Measurements from ENCODE around the gene HSPB6.

DNA sequence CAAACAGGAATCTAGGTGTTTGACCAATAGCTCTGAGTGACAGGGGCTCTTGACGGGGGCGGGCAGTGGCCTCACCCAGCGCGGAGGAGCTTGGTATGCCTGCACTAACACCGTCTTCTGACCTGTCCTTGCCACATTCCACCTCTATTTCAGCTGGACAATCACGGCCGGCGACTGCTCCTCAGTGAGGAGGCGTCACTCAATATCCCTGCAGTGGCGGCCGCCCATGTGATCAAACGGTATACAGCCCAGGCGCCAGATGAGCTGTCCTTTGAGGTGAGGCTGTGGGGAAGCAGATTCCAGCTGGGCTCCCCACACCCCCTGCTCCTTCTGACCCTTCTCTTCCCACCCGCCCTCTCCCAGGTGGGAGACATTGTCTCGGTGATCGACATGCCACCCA, 23.2 kb upstream of the HSPB6 start:
- TF ChIP-seq, protein P1, sequence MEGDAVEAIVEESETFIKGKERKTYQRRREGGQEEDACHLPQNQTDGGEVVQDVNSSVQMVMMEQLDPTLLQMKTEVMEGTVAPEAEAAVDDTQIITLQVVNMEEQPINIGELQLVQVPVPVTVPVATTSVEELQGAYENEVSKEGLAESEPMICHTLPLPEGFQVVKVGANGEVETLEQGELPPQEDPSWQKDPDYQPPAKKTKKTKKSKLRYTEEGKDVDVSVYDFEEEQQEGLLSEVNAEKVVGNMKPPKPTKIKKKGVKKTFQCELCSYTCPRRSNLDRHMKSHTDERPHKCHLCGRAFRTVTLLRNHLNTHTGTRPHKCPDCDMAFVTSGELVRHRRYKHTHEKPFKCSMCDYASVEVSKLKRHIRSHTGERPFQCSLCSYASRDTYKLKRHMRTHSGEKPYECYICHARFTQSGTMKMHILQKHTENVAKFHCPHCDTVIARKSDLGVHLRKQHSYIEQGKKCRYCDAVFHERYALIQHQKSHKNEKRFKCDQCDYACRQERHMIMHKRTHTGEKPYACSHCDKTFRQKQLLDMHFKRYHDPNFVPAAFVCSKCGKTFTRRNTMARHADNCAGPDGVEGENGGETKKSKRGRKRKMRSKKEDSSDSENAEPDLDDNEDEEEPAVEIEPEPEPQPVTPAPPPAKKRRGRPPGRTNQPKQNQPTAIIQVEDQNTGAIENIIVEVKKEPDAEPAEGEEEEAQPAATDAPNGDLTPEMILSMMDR (IDR thresholded peaks at IDR 0.05; ENCODE audit: low read length): no peak
- TF ChIP-seq EZH2 (IDR thresholded peaks at IDR 0.05; ENCODE audit: borderline replicate concordance, low read length): no peak

Data from OCI-LY1 (cell line).